IMR-90 (cell line): ENCODE data around the gene FUT8. TPM values are rescaled to one million over a fixed set of nuclear protein-coding genes. Genes with fewer than 3 reads are reported as not detected.

Experiments used
- ATAC-seq: fragments of 200-7000 bp; cut with Tn5 transposase; 2 replicates; pipeline ENCODE4 v1.9.1; 2020; ENCODE audit warnings: low read depth, mild to moderate bottlenecking, moderate library complexity
- BruUV-seq: library from RNA; stranded (reverse); fragments of 400-500 nt; replicated peaks from 2 replicates; lab custom pipeline; 2021; lab: Mats Ljungman, UMichigan
- CTCF ChIA-PET: fragments of 300-600 bp; formaldehyde crosslinking; extraction: SDS; loops from one replicate; lab custom pipeline; 2021; ENCODE audit warnings: antibody characterized with exemption; lab: Yijun Ruan, JAX
- POLR2A ChIA-PET: fragments of 300-600 bp; sonication (Branson Sonifier 250); formaldehyde crosslinking; loops from one replicate; lab custom pipeline; 2022; ENCODE audit warnings: antibody characterized with exemption; ENCODE audit not compliant: unreplicated experiment; lab: Charles Lee
- DNase-seq: peaks from one replicate; pipeline ENCODE4 v3.0.0; 2013
- H2AFZ ChIP-seq: replicated peaks from 2 replicates; pipeline ENCODE3; 2013; ENCODE audit warnings: low read length, mild to moderate bottlenecking; ENCODE audit not compliant: poor library complexity
- H2AK5ac ChIP-seq: 2 replicates; pipeline ENCODE4 v1.6.1; 2013; ENCODE audit warnings: low read depth, low read length, inconsistent platforms
- H2AK9ac ChIP-seq: replicated peaks from 2 replicates; pipeline ENCODE3; 2013; ENCODE audit warnings: mild to moderate bottlenecking, low read depth, low read length, moderate library complexity; ENCODE audit not compliant: poor library complexity
- H2BK120ac ChIP-seq: 2 replicates; pipeline ENCODE4 v1.6.1; 2013; ENCODE audit warnings: low read depth, low read length, inconsistent platforms
- H2BK15ac ChIP-seq: 3 replicates; pipeline ENCODE4 v1.6.1; 2013; ENCODE audit warnings: low read depth, low read length, inconsistent platforms
- H2BK20ac ChIP-seq: 2 replicates; pipeline ENCODE4 v1.6.1; 2013; ENCODE audit warnings: low read depth, mild to moderate bottlenecking, inconsistent platforms, low read length, moderate library complexity
- H2BK5ac ChIP-seq: 2 replicates; pipeline ENCODE4 v1.6.1; 2013; ENCODE audit warnings: mild to moderate bottlenecking, low read depth, low read length, inconsistent platforms; ENCODE audit not compliant: poor library complexity, severe bottlenecking
- H3K14ac ChIP-seq: replicated peaks from 2 replicates; pipeline ENCODE4 v1.6.1; 2013; ENCODE audit warnings: low read depth, low read length, inconsistent platforms
- H3K18ac ChIP-seq: 2 replicates; pipeline ENCODE4 v1.6.1; 2013; ENCODE audit warnings: low read depth, low read length, control low read depth
- H3K23ac ChIP-seq: 2 replicates; pipeline ENCODE4 v1.6.1; 2013; ENCODE audit warnings: low read depth, low read length, inconsistent platforms
- H3K27ac ChIP-seq: 2 replicates; pipeline ENCODE4 v1.5.1; 2013; ENCODE audit warnings: mild to moderate bottlenecking, control low read depth, low read length; ENCODE audit not compliant: insufficient read depth
- H3K27me3 ChIP-seq: 2 replicates; pipeline ENCODE4 v1.6.1; 2013; ENCODE audit warnings: low read length; ENCODE audit not compliant: control insufficient read depth, insufficient read depth
- H3K36me3 ChIP-seq: 2 replicates; pipeline ENCODE4 v1.6.1; 2013; ENCODE audit warnings: low read length, mixed read lengths; ENCODE audit not compliant: control insufficient read depth, insufficient read depth
- H3K4ac ChIP-seq: 2 replicates; pipeline ENCODE4 v1.6.1; 2013; ENCODE audit warnings: low read depth, low read length, inconsistent platforms
- H3K4me1 ChIP-seq: 2 replicates; pipeline ENCODE4 v1.6.1; 2013; ENCODE audit warnings: low read length, mixed read lengths; ENCODE audit not compliant: control insufficient read depth, insufficient read depth
- H3K4me2 ChIP-seq: 2 replicates; pipeline ENCODE4 v1.6.1; 2013; ENCODE audit warnings: low read depth, mild to moderate bottlenecking, control low read depth, low read length, moderate library complexity
- H3K4me3 ChIP-seq: 2 replicates; pipeline ENCODE4 v1.5.1; 2013; ENCODE audit warnings: low read depth, mild to moderate bottlenecking, control low read depth, low read length, moderate library complexity; ENCODE audit not compliant: insufficient read depth
- H3K56ac ChIP-seq: 2 replicates; pipeline ENCODE4 v1.6.1; 2013; ENCODE audit warnings: low read length, inconsistent platforms; ENCODE audit not compliant: insufficient read depth; ENCODE audit errors: extremely low read depth
- H3K79me1 ChIP-seq, 2 experiments: 2 replicates each; pipeline ENCODE4 v1.6.1; 2013; ENCODE audit warnings: low read length in 2 of 2, inconsistent platforms in 1 of 2, low read depth in 1 of 2
- H3K9ac ChIP-seq: 2 replicates; pipeline ENCODE4 v1.6.1; 2013; ENCODE audit warnings: low read depth, low read length, control low read depth
- H3K9me1 ChIP-seq: 2 replicates; pipeline ENCODE4 v1.6.1; 2013; ENCODE audit warnings: low read length, inconsistent platforms; ENCODE audit not compliant: insufficient read depth
- H3K9me3 ChIP-seq: 2 replicates; pipeline ENCODE4 v1.6.1; 2013; ENCODE audit warnings: low read length; ENCODE audit not compliant: control insufficient read depth, insufficient read depth
- H4K20me1 ChIP-seq: 2 replicates; pipeline ENCODE4 v1.6.1; 2013; ENCODE audit warnings: low read length, inconsistent platforms; ENCODE audit not compliant: insufficient read depth
- H4K5ac ChIP-seq: 2 replicates; pipeline ENCODE4 v1.6.1; 2013; ENCODE audit warnings: mild to moderate bottlenecking, low read depth, low read length, control low read depth
- H4K8ac ChIP-seq, 2 experiments: 2 replicates each; pipeline ENCODE4 v1.6.1; 2013; ENCODE audit warnings: low read depth in 2 of 2, low read length in 2 of 2, control low read depth in 1 of 2, inconsistent platforms in 1 of 2
- H4K91ac ChIP-seq: 2 replicates; pipeline ENCODE4 v1.6.1; 2013; ENCODE audit warnings: low read depth, low read length, inconsistent platforms; ENCODE audit not compliant: insufficient read depth
- FOS ChIP-seq: fragments of 150-350 bp; IDR thresholded peaks from 2 replicates; pipeline ENCODE4 v1.6.1; 2016; ENCODE audit warnings: low read depth, low read length
- MAFK ChIP-seq: IDR thresholded peaks from 2 replicates; pipeline ENCODE4 v1.6.1; 2012; ENCODE audit warnings: low read depth, low read length, improper control_type of control experiment
- MAZ ChIP-seq: IDR thresholded peaks from 2 replicates; pipeline ENCODE4 v1.6.1; 2012; ENCODE audit warnings: low read depth, mild to moderate bottlenecking, low read length, improper control_type of control experiment, moderate library complexity, borderline replicate concordance
- MXI1 ChIP-seq: IDR thresholded peaks from 2 replicates; pipeline ENCODE4 v1.6.1; 2012; ENCODE audit warnings: low read depth, mild to moderate bottlenecking, low read length, moderate library complexity, borderline replicate concordance
- POLR2A ChIP-seq: IDR thresholded peaks from 2 replicates; pipeline ENCODE4 v1.6.1; 2012; ENCODE audit warnings: mild to moderate bottlenecking, low read depth, low read length
- SMC3 ChIP-seq: fragments of 150-350 bp; IDR thresholded peaks from 2 replicates; pipeline ENCODE4 v1.6.1; 2016; ENCODE audit warnings: low read depth, mild to moderate bottlenecking, antibody characterized with exemption, low read length, moderate library complexity
- WGBS, 2 experiments: methylation state at CpG; one replicate each; pipeline versions ENCODE4 v1.1.5 to v1.1.7; 2013; ENCODE audit warnings: missing lambda C conversion rate in 2 of 2; ENCODE audit not compliant: insufficient read length in 1 of 2; ENCODE audit errors: extremely low coverage in 2 of 2; 5-methylcytosine and 5-hydroxymethylcytosine counted together
- dilution Hi-C: fragments of 300-500 bp; cut with HindIII; formaldehyde crosslinking; loops from one replicate; pipeline ENCODE4 v1.14.3; 2018; ENCODE audit warnings: low sequenced_read_pairs; ENCODE audit not compliant: unreplicated experiment
- in situ Hi-C: fragments of 300-500 bp; cut with MboI; formaldehyde crosslinking; loops from 3 replicates; pipeline ENCODE4 v1.14.3; 2019; ENCODE audit warnings: low sequenced_read_pairs, inconsistent platforms, mixed read lengths
- intact Hi-C: fragments of 100-400 bp; cut with micrococcal nuclease; formaldehyde crosslinking; loops from 2 replicates; pipeline ENCODE4 v1.10.0; 2022
- polyA plus RNA-seq, 3 experiments: library from polyadenylated mRNA; depleted of rRNA; stranded (reverse); fragments of >200 nt; gene quantifications; 2 replicates each; pipeline ENCODE4 v1.2.3, GENCODE V29; 2012; ENCODE audit warnings: low replicate concordance in 1 of 3
- total RNA-seq: library from RNA; depleted of rRNA; stranded (reverse); fragments of >200 nt; gene quantifications from 2 replicates; pipeline ENCODE4 v1.2.3, GENCODE V29; 2012

The FUT8 gene
- total and polyA plus RNA-seq, 2 of the 4 experiments (the other 2 are of a cell fraction), result 15.6 to 72.9 TPM

DNA sequence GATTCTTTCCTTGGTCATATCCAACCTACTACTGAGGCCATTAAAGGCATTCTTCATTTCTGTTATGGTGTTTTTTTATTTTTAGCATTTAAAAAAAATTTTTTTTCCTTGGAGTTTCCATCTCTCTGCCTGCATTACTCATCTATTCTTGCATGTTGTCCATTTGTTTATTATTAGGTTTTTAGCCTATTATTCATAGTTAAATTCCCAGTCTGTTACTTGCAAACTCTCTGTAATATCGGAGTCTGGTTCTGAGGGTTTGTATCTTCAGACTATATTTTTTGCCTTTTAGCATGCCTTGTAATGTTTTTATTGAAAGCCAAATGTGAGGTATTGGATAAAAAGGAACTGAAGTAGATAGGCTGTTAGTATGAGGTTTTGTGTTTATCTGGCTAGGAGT, 284.3 kb downstream of the FUT8 start:
- Histone ChIP-seq H3K4me1 (peaks cover 1% of the 10 kb centered on the region; the same call in 1 of the 2 replicates), H2AFZ (no peak overlapping the region), H2AK9ac (no peak overlapping the region), H2AK5ac (no peak overlapping the region), H3K79me1 (peaks cover 0 to 8% of the 10 kb centered on the region in 2 experiments; a peak in 1 of 4 replicates), H3K23ac (peak overlapping the region; percentile 75; the same call in 1 of the 2 replicates), H3K9me3 (no peaks in the 10 kb centered on the region), H3K18ac (no peak overlapping the region; the same call in 1 of the 2 replicates), H2BK5ac (peak overlapping the region; percentile 35), H3K9ac (no peak overlapping the region), H3K27me3 (no peaks in the 10 kb centered on the region), H4K8ac (no peak overlapping the region), H2BK120ac (no peak overlapping the region), H2BK20ac (no peak overlapping the region), H3K4me3 (no peak overlapping the region), H3K4me2 (no peak overlapping the region), H3K56ac (no peak overlapping the region), H2BK15ac (no peak overlapping the region), H3K4ac (no peak overlapping the region), H4K5ac (no peak overlapping the region), H3K14ac (no peak overlapping the region), H3K27ac (no peak overlapping the region), H4K20me1 (no peaks in the 10 kb centered on the region), H4K91ac (no peak overlapping the region), H3K36me3 (no peaks in the 10 kb centered on the region), H3K9me1 (no peaks in the 10 kb centered on the region)
- CTCF ChIA-PET, result interaction anchor here (0.6 kb wide), 1 partner anchor 443 kb away, joined by 7 read pairs; no protein-coding TSS in a partner anchor
- peak; percentile 45 for DNase-seq
- WGBS, 2 experiments, result no CpG with 5 or more reads among the region's 1 CpG
- peak; percentile 64 for ATAC-seq
- TF ChIP-seq MAZ (no peak), MAFK (no peak), SMC3 (no peak), FOS (no peak), POLR2A (no peak), MXI1 (no peak)
- intact Hi-C loops, result no loop called here
- POLR2A ChIA-PET, result no interaction called here
- in situ Hi-C loops, result no loop called here
- BruUV-seq, result no TSS peak
- dilution Hi-C loops, result no loop called here
